H1 (cell line): ENCODE results near the gene ZDHHC16.

ENCODE experiments used
- EP300 ChIP-seq, 2 experiments: IDR thresholded peaks; 1 replicate in 1 of 2; 2 replicates in 1 of 2; pipeline ENCODE4 v1.6.1; 2011 to 2012; ENCODE audit warnings: low read depth in 2 of 2, low read length in 2 of 2, mild to moderate bottlenecking in 2 of 2, borderline replicate concordance in 1 of 2, inconsistent platforms in 1 of 2, moderate library complexity in 1 of 2
- EZH2 ChIP-seq: fragments of 200-600 bp; sonication (generic); IDR thresholded peaks from 2 replicates; pipeline ENCODE4 v1.7.1; 2012; ENCODE audit warnings: low read depth, mild to moderate bottlenecking, moderate library complexity, low read length, inconsistent platforms; ENCODE audit not compliant: severe bottlenecking
- POLR2A ChIP-seq, 2 experiments: IDR thresholded peaks; 1 replicate in 1 of 2; 2 replicates in 1 of 2; pipeline ENCODE4 v1.6.1; 2011; ENCODE audit warnings: low read depth in 2 of 2, low read length in 2 of 2, mild to moderate bottlenecking in 2 of 2; ENCODE audit errors: control extremely low read depth in 1 of 2
- POLR2AphosphoS5 ChIP-seq: IDR thresholded peaks from 2 replicates; pipeline ENCODE4 v1.6.1; 2011; ENCODE audit warnings: low read depth, low read length
- TF ChIP-seq, protein P1 (sequence below), 3 experiments: IDR thresholded peaks; 1 replicate in 2 of 3; 2 replicates in 1 of 3; pipeline versions ENCODE4 v1.5.1 to v1.6.1; 2011; ENCODE audit warnings: low read length in 3 of 3, mild to moderate bottlenecking in 3 of 3, inconsistent platforms in 2 of 3, low read depth in 1 of 3, moderate library complexity in 1 of 3; ENCODE audit not compliant: insufficient read depth in 1 of 3; ENCODE audit errors: control extremely low read depth in 1 of 3

DNA sequence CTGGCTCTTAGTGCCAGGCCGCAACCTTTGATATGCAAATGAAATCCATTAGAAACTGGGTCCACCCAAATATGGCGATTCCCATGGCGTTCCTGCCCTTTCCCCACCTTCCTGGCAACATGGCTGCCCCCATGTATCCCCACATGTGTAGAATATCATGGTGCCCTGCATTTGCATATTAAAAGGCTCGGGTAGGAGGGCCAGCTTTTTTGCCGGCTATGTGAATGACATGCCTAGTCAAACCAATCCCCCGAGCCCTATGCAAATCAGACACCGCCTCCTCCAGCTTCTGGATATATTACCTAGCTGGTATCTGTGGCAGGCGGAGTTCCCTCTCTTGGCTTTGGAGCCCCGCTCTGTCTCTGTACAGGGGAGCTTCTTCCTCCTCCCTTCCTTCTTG, 34.0 kb downstream of the ZDHHC16 start:
- TF ChIP-seq POLR2AphosphoS5 (no peak; the same call in none of the 2 replicates), POLR2A (IDR thresholded peaks at IDR 0.05; ENCODE audit: control extremely low read depth in 1 of 2, low read depth in 2 of 2, low read length in 2 of 2) (peak; percentile 47 to 75), EZH2 (no peak), EP300 (IDR thresholded peaks at IDR 0.05; ENCODE audit: borderline replicate concordance in 1 of 2, low read depth in 2 of 2, low read length in 2 of 2) (no peak)
- TF ChIP-seq, protein P1, sequence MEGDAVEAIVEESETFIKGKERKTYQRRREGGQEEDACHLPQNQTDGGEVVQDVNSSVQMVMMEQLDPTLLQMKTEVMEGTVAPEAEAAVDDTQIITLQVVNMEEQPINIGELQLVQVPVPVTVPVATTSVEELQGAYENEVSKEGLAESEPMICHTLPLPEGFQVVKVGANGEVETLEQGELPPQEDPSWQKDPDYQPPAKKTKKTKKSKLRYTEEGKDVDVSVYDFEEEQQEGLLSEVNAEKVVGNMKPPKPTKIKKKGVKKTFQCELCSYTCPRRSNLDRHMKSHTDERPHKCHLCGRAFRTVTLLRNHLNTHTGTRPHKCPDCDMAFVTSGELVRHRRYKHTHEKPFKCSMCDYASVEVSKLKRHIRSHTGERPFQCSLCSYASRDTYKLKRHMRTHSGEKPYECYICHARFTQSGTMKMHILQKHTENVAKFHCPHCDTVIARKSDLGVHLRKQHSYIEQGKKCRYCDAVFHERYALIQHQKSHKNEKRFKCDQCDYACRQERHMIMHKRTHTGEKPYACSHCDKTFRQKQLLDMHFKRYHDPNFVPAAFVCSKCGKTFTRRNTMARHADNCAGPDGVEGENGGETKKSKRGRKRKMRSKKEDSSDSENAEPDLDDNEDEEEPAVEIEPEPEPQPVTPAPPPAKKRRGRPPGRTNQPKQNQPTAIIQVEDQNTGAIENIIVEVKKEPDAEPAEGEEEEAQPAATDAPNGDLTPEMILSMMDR (IDR thresholded peaks at IDR 0.05; ENCODE audit: control extremely low read depth in 1 of 3, insufficient read depth in 1 of 3, low read depth in 1 of 3, low read length in 3 of 3): no peak
